ENCODE measurements around the gene HS2ST1.

Gene HS2ST1

DNA sequence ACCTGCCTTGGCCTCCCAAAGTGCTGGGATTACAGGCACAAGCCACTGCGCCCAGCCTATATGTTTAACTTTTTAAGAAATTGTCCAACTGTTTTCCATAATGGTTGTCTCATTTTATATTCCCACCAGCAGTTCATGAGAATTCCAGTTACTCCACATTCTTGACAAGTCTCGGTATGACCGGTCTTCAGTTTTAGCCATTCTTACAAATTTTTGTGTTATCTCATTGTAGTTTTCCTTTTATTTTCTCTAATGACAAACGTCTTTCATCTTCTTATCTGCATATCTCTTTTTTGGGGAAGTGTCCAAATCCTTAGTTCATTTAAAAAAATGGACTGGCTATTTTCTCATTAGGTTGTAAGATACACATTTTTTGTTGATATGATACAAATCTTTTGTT, 132.5 kb downstream of the HS2ST1 start:
- no peak overlapping the region for H3K9ac ChIP-seq (ENCODE audit: low read length)
- H3K27me3 ChIP-seq (replicated peaks; ENCODE audit: control insufficient read depth, insufficient read depth, low read length), result no peaks in the 10 kb centered on the region
- peaks cover 9% of the 10 kb centered on the region for H3K9me3 ChIP-seq (ENCODE audit: control insufficient read depth, low read length)
- DNase-seq (ENCODE audit: low read depth), result no peak
- no peaks in the 10 kb centered on the region for H3K4me1 ChIP-seq (ENCODE audit: control insufficient read depth, insufficient read depth, low read length)
- H3K36me3 ChIP-seq (ENCODE audit: control insufficient read depth, insufficient read depth, low read length, severe bottlenecking), result no peaks in the 10 kb centered on the region
- H3K4me3 ChIP-seq (ENCODE audit: low read length), result no peak overlapping the region

DNA sequence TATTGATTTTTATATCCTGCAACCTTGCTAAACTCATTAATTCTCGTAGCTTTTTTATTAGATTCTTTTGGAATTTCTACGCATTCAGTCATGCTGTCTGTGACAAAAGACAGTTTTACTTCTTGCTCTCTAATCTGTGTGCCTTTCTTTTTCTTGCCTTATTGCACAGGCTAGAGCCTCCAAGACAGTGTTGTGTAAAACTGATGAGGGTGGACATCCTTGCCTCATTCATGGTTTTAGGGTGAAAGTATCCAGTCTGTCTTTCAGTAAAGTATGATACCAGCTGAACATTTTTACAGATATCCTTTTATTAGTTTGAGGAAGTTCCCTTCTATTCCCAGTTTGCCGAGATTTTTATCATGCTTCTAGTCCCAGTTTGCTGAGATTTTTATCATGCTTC, 133.8 kb downstream of the HS2ST1 start:
- Histone ChIP-seq H3K4me1 (ENCODE audit: control insufficient read depth, insufficient read depth, low read length) (no peaks in the 10 kb centered on the region), H3K9ac (ENCODE audit: low read length) (no peak overlapping the region), H3K27me3 (replicated peaks; ENCODE audit: control insufficient read depth, insufficient read depth, low read length) (no peaks in the 10 kb centered on the region), H3K36me3 (ENCODE audit: control insufficient read depth, insufficient read depth, low read length, severe bottlenecking) (no peaks in the 10 kb centered on the region), H3K4me3 (ENCODE audit: low read length) (no peak overlapping the region), H3K9me3 (ENCODE audit: control insufficient read depth, low read length) (peaks cover 9% of the 10 kb centered on the region)
- no peak for DNase-seq (ENCODE audit: low read depth)

DNA sequence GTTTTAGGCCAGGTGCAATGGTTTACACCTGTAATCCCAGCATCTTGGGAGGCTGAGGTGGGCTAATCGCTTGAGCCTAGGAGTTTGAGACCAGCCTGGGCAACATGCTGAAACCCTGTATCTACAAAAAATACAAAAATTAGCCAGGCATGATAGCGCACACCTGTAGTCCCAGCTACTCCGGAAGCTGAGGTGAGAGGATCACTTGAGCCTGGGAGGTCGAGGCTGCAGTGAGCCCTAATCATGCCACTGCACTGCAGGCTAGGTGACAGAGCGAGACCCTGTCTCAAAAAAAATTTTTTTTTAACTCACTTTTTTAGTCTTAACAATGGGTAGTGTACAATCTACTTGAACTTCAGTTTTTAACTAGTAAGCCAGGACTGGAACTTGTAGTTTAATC, 137.5 kb downstream of the HS2ST1 start:
- Histone ChIP-seq H3K36me3 (ENCODE audit: control insufficient read depth, insufficient read depth, low read length, severe bottlenecking) (no peaks in the 10 kb centered on the region), H3K9ac (ENCODE audit: low read length) (no peak overlapping the region), H3K27me3 (replicated peaks; ENCODE audit: control insufficient read depth, insufficient read depth, low read length) (no peaks in the 10 kb centered on the region), H3K9me3 (ENCODE audit: control insufficient read depth, low read length) (peaks cover 9% of the 10 kb centered on the region), H3K4me3 (ENCODE audit: low read length) (no peak overlapping the region), H3K4me1 (ENCODE audit: control insufficient read depth, insufficient read depth, low read length) (no peaks in the 10 kb centered on the region)
- DNase-seq (ENCODE audit: low read depth), result no peak

DNA sequence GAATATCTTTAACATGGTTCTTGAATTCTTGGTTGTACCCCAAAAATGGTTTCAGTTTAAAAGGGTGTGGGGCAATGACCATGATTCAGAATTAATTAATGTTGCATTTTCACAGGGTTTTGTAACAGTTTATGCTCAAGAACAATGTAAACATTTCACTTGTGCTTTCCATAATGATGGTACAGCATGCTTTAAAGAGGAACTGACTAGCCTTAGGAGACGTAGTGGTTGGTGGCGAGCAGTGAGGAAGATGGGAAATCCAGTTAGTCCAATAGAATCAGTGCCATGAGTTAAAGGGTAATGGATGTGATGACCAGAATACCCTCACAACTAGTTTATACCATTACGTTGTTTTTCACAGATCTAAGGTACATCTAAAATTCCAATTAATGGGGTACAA, 138.0 kb downstream of the HS2ST1 start:
- H3K36me3 ChIP-seq (ENCODE audit: control insufficient read depth, insufficient read depth, low read length, severe bottlenecking), result no peaks in the 10 kb centered on the region
- no peak for DNase-seq (ENCODE audit: low read depth)
- peaks cover 9% of the 10 kb centered on the region for H3K9me3 ChIP-seq (ENCODE audit: control insufficient read depth, low read length)
- H3K9ac ChIP-seq (ENCODE audit: low read length), result no peak overlapping the region
- H3K4me1 ChIP-seq (ENCODE audit: control insufficient read depth, insufficient read depth, low read length), result no peaks in the 10 kb centered on the region
- H3K27me3 ChIP-seq (replicated peaks; ENCODE audit: control insufficient read depth, insufficient read depth, low read length), result no peaks in the 10 kb centered on the region
- H3K4me3 ChIP-seq (ENCODE audit: low read length), result no peak overlapping the region

DNA sequence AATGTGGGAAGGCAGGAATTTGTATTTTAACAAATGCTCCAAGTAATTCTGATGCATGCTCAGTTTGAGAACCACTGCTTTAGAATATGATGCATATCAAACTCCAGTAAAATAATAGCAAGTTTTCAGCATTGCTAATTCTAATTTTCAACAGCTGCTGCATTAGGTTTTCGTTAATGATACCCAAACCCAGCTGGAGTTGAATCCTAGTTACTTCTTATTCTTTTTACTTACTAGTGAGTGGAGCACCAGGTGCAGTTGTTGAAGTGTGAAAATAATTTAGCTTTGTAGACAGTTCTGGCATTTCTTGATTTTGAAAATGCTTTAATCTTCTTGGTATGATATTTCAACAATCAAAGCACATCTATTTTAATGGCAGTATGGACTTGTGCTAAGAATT, 138.5 kb downstream of the HS2ST1 start:
- no peak overlapping the region for H3K4me3 ChIP-seq (ENCODE audit: low read length)
- no peak for DNase-seq (ENCODE audit: low read depth)
- H3K9me3 ChIP-seq (ENCODE audit: control insufficient read depth, low read length), result peaks cover 5% of the 10 kb centered on the region
- no peaks in the 10 kb centered on the region for H3K27me3 ChIP-seq (replicated peaks; ENCODE audit: control insufficient read depth, insufficient read depth, low read length)
- peaks cover 1% of the 10 kb centered on the region for H3K4me1 ChIP-seq (ENCODE audit: control insufficient read depth, insufficient read depth, low read length)
- H3K36me3 ChIP-seq (ENCODE audit: control insufficient read depth, insufficient read depth, low read length, severe bottlenecking), result no peaks in the 10 kb centered on the region
- no peak overlapping the region for H3K9ac ChIP-seq (ENCODE audit: low read length)

DNA sequence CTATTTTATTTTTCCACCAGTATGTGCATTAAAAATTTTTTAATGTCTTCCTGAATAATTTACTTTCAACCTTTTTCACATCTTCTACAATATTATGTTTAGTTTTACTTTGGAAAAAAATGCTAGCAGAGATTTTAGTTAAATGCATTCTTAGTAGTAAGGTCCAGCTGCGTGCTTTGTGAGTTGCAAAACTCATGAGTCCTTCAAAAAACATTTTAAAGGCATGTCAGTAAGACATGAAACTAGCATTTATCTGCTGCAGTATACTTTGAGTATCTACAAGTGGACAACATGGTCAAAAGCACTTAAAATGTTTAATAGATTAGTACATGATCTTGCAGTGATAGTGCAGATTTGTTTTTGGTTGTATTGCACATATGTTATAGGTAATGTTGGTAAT, 139.0 kb downstream of the HS2ST1 start:
- Histone ChIP-seq H3K27me3 (replicated peaks; ENCODE audit: control insufficient read depth, insufficient read depth, low read length) (no peaks in the 10 kb centered on the region), H3K9ac (ENCODE audit: low read length) (no peak overlapping the region), H3K9me3 (ENCODE audit: control insufficient read depth, low read length) (peaks cover under 1% of the 10 kb centered on the region), H3K36me3 (ENCODE audit: control insufficient read depth, insufficient read depth, low read length, severe bottlenecking) (no peaks in the 10 kb centered on the region), H3K4me3 (ENCODE audit: low read length) (no peak overlapping the region), H3K4me1 (ENCODE audit: control insufficient read depth, insufficient read depth, low read length) (peaks cover 6% of the 10 kb centered on the region)
- no peak for DNase-seq (ENCODE audit: low read depth)

DNA sequence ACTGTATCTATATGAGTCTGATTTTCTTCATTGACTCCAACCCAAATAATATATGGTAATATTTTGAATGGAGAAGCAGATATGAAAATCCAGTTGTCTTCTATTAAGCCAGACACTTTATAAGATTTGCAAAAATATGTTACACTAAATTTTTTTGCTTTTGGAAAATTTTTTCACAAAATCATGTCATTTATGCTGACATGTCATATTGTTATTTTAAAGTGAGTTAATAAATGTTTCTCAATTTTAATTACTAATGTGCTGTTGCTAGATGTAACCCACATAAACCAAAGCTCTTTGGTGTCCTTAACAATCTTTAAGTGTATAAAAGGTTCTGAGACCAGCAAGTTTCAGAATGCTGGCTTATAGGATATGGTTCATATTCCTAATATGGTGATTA, 142.5 kb downstream of the HS2ST1 start:
- DNase-seq (ENCODE audit: low read depth), result no peak
- H3K4me1 ChIP-seq (ENCODE audit: control insufficient read depth, insufficient read depth, low read length), result peaks cover 8% of the 10 kb centered on the region
- no peaks in the 10 kb centered on the region for H3K27me3 ChIP-seq (replicated peaks; ENCODE audit: control insufficient read depth, insufficient read depth, low read length)

DNA sequence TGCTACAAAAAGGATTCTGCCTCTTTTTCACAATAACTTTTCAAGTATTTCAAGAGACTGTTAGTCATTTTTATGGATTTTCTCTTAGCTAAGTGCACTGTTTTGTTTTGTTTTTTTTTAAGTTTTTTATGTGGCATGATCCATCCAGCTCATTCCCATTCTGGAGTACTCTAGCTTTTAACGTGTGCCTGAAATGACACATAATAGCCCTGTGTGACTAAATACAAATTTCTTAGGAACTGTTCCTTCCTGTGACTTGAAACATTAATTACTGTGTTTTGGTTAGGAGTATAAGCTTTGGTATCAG, 143.9 kb downstream of the HS2ST1 start:
- DNase-seq (ENCODE audit: low read depth), result no peak
- Histone ChIP-seq H3K27me3 (replicated peaks; ENCODE audit: control insufficient read depth, insufficient read depth, low read length) (no peaks in the 10 kb centered on the region), H3K4me1 (ENCODE audit: control insufficient read depth, insufficient read depth, low read length) (peaks cover 8% of the 10 kb centered on the region), H3K4me3 (ENCODE audit: low read length) (peak overlapping the region; percentile 73), H3K9ac (ENCODE audit: low read length) (no peak overlapping the region), H3K36me3 (ENCODE audit: control insufficient read depth, insufficient read depth, low read length, severe bottlenecking) (no peaks in the 10 kb centered on the region), H3K9me3 (ENCODE audit: control insufficient read depth, low read length) (peaks cover 4% of the 10 kb centered on the region)

More for the DNA sequence above, 142.5 kb downstream of the HS2ST1 start:
- Histone ChIP-seq H3K36me3 (ENCODE audit: control insufficient read depth, insufficient read depth, low read length, severe bottlenecking) (no peaks in the 10 kb centered on the region), H3K9ac (ENCODE audit: low read length) (no peak overlapping the region), H3K4me3 (ENCODE audit: low read length) (no peak overlapping the region), H3K9me3 (ENCODE audit: control insufficient read depth, low read length) (no peaks in the 10 kb centered on the region)

DNA sequence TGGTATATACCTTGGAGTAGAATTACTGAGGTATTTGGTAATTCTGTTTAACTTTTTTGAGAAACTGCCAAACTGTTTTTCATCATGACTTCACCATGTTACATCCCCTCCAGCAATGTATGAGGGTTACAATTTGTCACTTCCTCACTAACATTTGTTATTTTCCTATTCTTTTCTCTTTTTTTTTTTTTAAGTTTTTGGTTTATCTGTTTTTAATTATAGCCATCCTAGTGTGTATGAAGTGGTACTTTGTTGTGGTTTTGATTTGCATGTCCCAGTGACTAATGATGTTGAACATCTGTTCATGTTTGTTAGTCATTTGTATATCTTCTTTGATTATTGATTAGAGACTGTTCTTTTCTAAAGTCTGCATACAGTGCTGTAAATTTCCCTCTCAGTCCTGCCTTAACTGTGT, 147.3 kb downstream of the HS2ST1 start:
- Histone ChIP-seq H3K36me3 (ENCODE audit: control insufficient read depth, insufficient read depth, low read length, severe bottlenecking) (no peaks in the 10 kb centered on the region), H3K4me3 (ENCODE audit: low read length) (no peak overlapping the region), H3K27me3 (replicated peaks; ENCODE audit: control insufficient read depth, insufficient read depth, low read length) (no peaks in the 10 kb centered on the region), H3K4me1 (ENCODE audit: control insufficient read depth, insufficient read depth, low read length) (peaks cover 8% of the 10 kb centered on the region), H3K9ac (ENCODE audit: low read length) (no peak overlapping the region), H3K9me3 (ENCODE audit: control insufficient read depth, low read length) (peaks cover 4% of the 10 kb centered on the region)
- peak; percentile 61 for DNase-seq (ENCODE audit: low read depth)

DNA sequence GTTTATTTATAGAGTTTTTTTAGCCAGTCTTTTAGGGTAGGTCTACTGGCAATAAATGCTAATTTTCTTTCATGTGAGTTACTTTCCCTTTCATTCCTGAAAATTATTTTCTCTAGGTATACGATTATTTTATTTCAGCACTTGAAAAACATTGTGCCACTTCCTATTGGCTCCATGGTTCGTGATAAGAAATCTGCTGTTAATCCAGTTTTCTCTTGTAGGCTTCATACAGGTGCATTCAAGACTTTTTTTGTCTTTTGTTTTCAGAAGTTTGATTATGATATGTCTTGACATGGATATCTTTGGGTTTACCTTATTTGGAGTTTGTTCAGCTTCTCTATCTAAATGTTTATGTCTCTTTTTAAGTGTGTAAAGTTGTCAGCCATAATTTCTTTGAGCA, 148.3 kb downstream of the HS2ST1 start:
- no peaks in the 10 kb centered on the region for H3K36me3 ChIP-seq (ENCODE audit: control insufficient read depth, insufficient read depth, low read length, severe bottlenecking)
- peaks cover 4% of the 10 kb centered on the region for H3K9me3 ChIP-seq (ENCODE audit: control insufficient read depth, low read length)
- H3K4me1 ChIP-seq (ENCODE audit: control insufficient read depth, insufficient read depth, low read length), result peaks cover 8% of the 10 kb centered on the region
- no peaks in the 10 kb centered on the region for H3K27me3 ChIP-seq (replicated peaks; ENCODE audit: control insufficient read depth, insufficient read depth, low read length)
- DNase-seq (ENCODE audit: low read depth), result no peak
- H3K4me3 ChIP-seq (ENCODE audit: low read length), result no peak overlapping the region
- no peak overlapping the region for H3K9ac ChIP-seq (ENCODE audit: low read length)

DNA sequence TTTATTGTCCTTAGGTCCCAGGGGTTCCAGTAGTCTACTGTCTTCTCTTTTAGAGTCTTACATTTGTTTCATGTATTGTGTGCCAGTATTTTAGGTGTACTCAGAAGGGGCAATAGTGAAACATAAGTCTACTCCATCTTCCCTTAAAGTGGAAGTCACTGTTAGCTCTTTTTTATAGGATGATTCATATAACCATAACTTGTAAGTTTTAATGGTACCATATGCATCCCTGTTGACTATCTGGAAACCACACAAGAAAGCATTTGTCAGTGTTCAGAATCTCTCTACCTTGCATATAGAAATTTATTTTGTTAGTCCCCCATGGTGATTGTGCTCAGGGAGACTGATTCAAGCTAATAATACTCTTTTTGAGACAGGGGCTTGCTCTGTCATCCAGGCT, 149.9 kb downstream of the HS2ST1 start:
- no peak for DNase-seq (ENCODE audit: low read depth)
- H3K9me3 ChIP-seq (ENCODE audit: control insufficient read depth, low read length), result peaks cover 4% of the 10 kb centered on the region
- H3K9ac ChIP-seq (ENCODE audit: low read length), result no peak overlapping the region
- no peaks in the 10 kb centered on the region for H3K4me1 ChIP-seq (ENCODE audit: control insufficient read depth, insufficient read depth, low read length)
- no peaks in the 10 kb centered on the region for H3K27me3 ChIP-seq (replicated peaks; ENCODE audit: control insufficient read depth, insufficient read depth, low read length)
- no peak overlapping the region for H3K4me3 ChIP-seq (ENCODE audit: low read length)
- H3K36me3 ChIP-seq (ENCODE audit: control insufficient read depth, insufficient read depth, low read length, severe bottlenecking), result no peaks in the 10 kb centered on the region

DNA sequence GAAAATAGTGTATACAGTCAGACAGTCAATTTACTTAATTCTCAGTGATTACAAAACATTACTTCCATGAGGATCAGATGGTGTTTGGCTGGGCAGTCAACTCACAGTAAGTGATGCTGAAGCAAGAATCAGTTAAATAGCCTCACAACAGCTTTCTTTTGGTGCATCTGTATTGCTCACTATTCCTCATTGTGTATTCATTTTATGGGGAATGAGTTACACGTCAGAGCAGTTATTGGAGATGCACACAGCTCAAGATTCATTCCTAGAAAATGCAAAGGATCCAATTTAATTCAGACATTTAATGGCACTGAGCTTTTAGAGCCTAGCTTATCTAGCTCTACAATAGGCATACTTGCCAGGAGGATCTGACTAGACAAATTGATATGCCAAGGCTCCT, 150.6 kb downstream of the HS2ST1 start:
- H3K27me3 ChIP-seq (replicated peaks; ENCODE audit: control insufficient read depth, insufficient read depth, low read length), result no peaks in the 10 kb centered on the region
- no peak overlapping the region for H3K4me3 ChIP-seq (ENCODE audit: low read length)
- H3K36me3 ChIP-seq (ENCODE audit: control insufficient read depth, insufficient read depth, low read length, severe bottlenecking), result no peaks in the 10 kb centered on the region
- DNase-seq (ENCODE audit: low read depth), result no peak
- peaks cover 4% of the 10 kb centered on the region for H3K9me3 ChIP-seq (ENCODE audit: control insufficient read depth, low read length)
- no peak overlapping the region for H3K9ac ChIP-seq (ENCODE audit: low read length)
- H3K4me1 ChIP-seq (ENCODE audit: control insufficient read depth, insufficient read depth, low read length), result no peaks in the 10 kb centered on the region

Data from adipocyte (in vitro differentiated cells).